GM12878 (cell line): Measurements from ENCODE around the gene ACYP1. TPM values are rescaled to one million over a fixed set of nuclear protein-coding genes. Genes with fewer than 3 reads are reported as not detected.

Source experiments
- ATAC-seq: fragments of 200-7000 bp; cut with Tn5 transposase; 3 replicates; pipeline ENCODE4 v1.9.1; 2020; ENCODE audit warnings: mild to moderate bottlenecking, moderate library complexity
- BruUV-seq: library from RNA; stranded (reverse); fragments of 400-500 nt; replicated peaks from 2 replicates; lab custom pipeline; 2021; lab: Mats Ljungman, UMichigan
- CTCF ChIA-PET: fragments of 300-600 bp; sonication (Branson Sonifier 250); formaldehyde crosslinking; extraction: SDS; loops from one replicate; lab custom pipeline; 2021; ENCODE audit warnings: inconsistent platforms; lab: Yijun Ruan, JAX
- POLR2A ChIA-PET: fragments of 350-600 bp; formaldehyde crosslinking; extraction: SDS; loops from one replicate; lab custom pipeline; 2021; ENCODE audit warnings: inconsistent platforms; lab: Charles Lee
- RAD21 ChIA-PET: fragments of 300-600 bp; sonication (Branson Sonifier 250); formaldehyde crosslinking; loops from one replicate; lab custom pipeline; 2023; ENCODE audit warnings: antibody characterized with exemption; ENCODE audit not compliant: unreplicated experiment; lab: Charles Lee
- SMC1A ChIA-PET: fragments of 300-600 bp; sonication (Branson Sonifier 250); formaldehyde crosslinking; loops from one replicate; lab custom pipeline; 2023; ENCODE audit not compliant: unreplicated experiment, uncharacterized antibody; lab: Charles Lee
- DNase-seq: peaks from one replicate; pipeline ENCODE4 v3.0.0-alpha.2; 2011; ENCODE audit warnings: low read depth, low spot score
- FAIRE-seq: peaks from 3 replicates; lab custom pipeline; 2011; peaks lifted over from hg19 to GRCh38; lab: Jason Lieb, UNC
- H2AFZ ChIP-seq: 2 replicates; pipeline ENCODE4 v1.6.0; 2011; ENCODE audit warnings: low read depth, low read length, control low read depth; ENCODE audit not compliant: control insufficient read depth
- H3K27ac ChIP-seq: 2 replicates; pipeline ENCODE4 v1.5.1; 2011; ENCODE audit warnings: control low read depth; ENCODE audit not compliant: control insufficient read depth, insufficient read depth
- H3K27me3 ChIP-seq, 2 experiments: replicated peaks in 1 of 2; 2 replicates each; pipeline versions ENCODE4 v1.6.0 to v1.6.1; 2011; ENCODE audit warnings: low read length in 1 of 2; ENCODE audit not compliant: control insufficient read depth in 2 of 2, insufficient read depth in 2 of 2
- H3K36me3 ChIP-seq, 2 experiments: 2 replicates each; pipeline ENCODE4 v1.5.1; 2011; ENCODE audit warnings: low read length in 1 of 2; ENCODE audit not compliant: control insufficient read depth in 2 of 2, insufficient read depth in 2 of 2
- H3K4me1 ChIP-seq: 2 replicates; pipeline ENCODE4 v1.6.1; 2011; ENCODE audit warnings: mild to moderate bottlenecking, low read length, moderate library complexity, mixed read lengths; ENCODE audit not compliant: control insufficient read depth, insufficient read depth
- H3K4me2 ChIP-seq: 2 replicates; pipeline ENCODE4 v1.6.0; 2011; ENCODE audit warnings: control low read depth; ENCODE audit not compliant: control insufficient read depth, insufficient read depth
- H3K4me3 ChIP-seq: fragments of 200-600 bp; sonication (generic); 2 replicates; pipeline ENCODE4 v1.5.1; 2016
- H3K79me2 ChIP-seq: 2 replicates; pipeline ENCODE4 v1.6.0; 2011; ENCODE audit warnings: low read length; ENCODE audit not compliant: control insufficient read depth, insufficient read depth
- H3K9ac ChIP-seq: 2 replicates; pipeline ENCODE4 v1.8.0; 2011; ENCODE audit warnings: low read length, control low read depth, mixed read lengths; ENCODE audit not compliant: control insufficient read depth, insufficient read depth
- H3K9me3 ChIP-seq: replicated peaks from 3 replicates; pipeline ENCODE4 v1.5.1; 2011; ENCODE audit warnings: mild to moderate bottlenecking, low read length; ENCODE audit not compliant: control insufficient read depth, insufficient read depth
- H4K20me1 ChIP-seq: 2 replicates; pipeline ENCODE4 v1.6.0; 2011; ENCODE audit not compliant: control insufficient read depth, insufficient read depth
- ATF2 ChIP-seq: IDR thresholded peaks from 2 replicates; pipeline ENCODE4 v1.6.1; 2012; ENCODE audit warnings: low read length, inconsistent platforms
- NBN ChIP-seq: fragments of 450-650 bp; IDR thresholded peaks from 2 replicates; pipeline ENCODE4 v1.6.1; 2016
- NFXL1 ChIP-seq: fragments of 450-650 bp; IDR thresholded peaks from 2 replicates; pipeline ENCODE4 v1.6.1; 2017; ENCODE audit warnings: antibody characterized with exemption, mild to moderate bottlenecking, borderline replicate concordance
- NR2C2 ChIP-seq: IDR thresholded peaks from 2 replicates; pipeline ENCODE4 v1.6.1; 2011; ENCODE audit warnings: borderline replicate concordance, low read depth; ENCODE audit not compliant: control insufficient read depth, insufficient read length
- PKNOX1 ChIP-seq: fragments of 450-650 bp; IDR thresholded peaks from 2 replicates; pipeline ENCODE4 v1.6.1; 2016; ENCODE audit warnings: mild to moderate bottlenecking
- RUNX3 ChIP-seq: IDR thresholded peaks from 2 replicates; pipeline ENCODE4 v1.6.1; 2012; ENCODE audit warnings: low read length, inconsistent platforms
- TCF3 ChIP-seq: IDR thresholded peaks from 2 replicates; pipeline ENCODE4 v1.6.1; 2012; ENCODE audit warnings: low read depth, mild to moderate bottlenecking, low read length, borderline replicate concordance; ENCODE audit not compliant: insufficient read depth
- TCF7 ChIP-seq: IDR thresholded peaks from 2 replicates; pipeline ENCODE4 v1.6.1; 2014; ENCODE audit warnings: antibody characterized with exemption, borderline replicate concordance
- ZNF384 ChIP-seq: IDR thresholded peaks from 2 replicates; pipeline ENCODE4 v1.6.1; 2012; ENCODE audit warnings: low read depth, mild to moderate bottlenecking, low read length, improper control_type of control experiment, borderline replicate concordance
- ZNF622 ChIP-seq: fragments of 450-650 bp; IDR thresholded peaks from 2 replicates; pipeline ENCODE4 v1.6.1; 2017; ENCODE audit warnings: mild to moderate bottlenecking, inconsistent platforms
- WGBS: methylation state at CpG from one replicate; pipeline ENCODE4 v1.1.6; 2016; ENCODE audit warnings: low lambda C conversion rate; ENCODE audit not compliant: insufficient replicate concordance, insufficient coverage; ENCODE audit errors: missing lambda C conversion rate; 5-methylcytosine and 5-hydroxymethylcytosine counted together
- in situ Hi-C: fragments of 300-500 bp; cut with MboI; formaldehyde crosslinking; loops from 9 replicates; pipeline ENCODE4 v1.14.3; 2018; ENCODE audit warnings: mixed read lengths
- intact Hi-C: fragments of 100-400 bp; cut with micrococcal nuclease; formaldehyde crosslinking; loops from one replicate; pipeline ENCODE4 v1.14.2; 2022; ENCODE audit not compliant: unreplicated experiment
- polyA plus RNA-seq, 11 experiments: library from polyadenylated mRNA; depleted of rRNA in 4 of 11; unstranded in 6 of 11; stranded (reverse) in 5 of 11; fragments of >200 nt; fragmentation: Nextera tagmentation in 4 of 11; fragmentation: Illumina TruSeq in 1 of 11; extraction: Ambion mirVana in 4 of 11; extraction: Trizol in 1 of 11; gene quantifications; 1 replicate in 1 of 11; 2 replicates in 10 of 11; pipeline versions ENCODE4 v1.2.1 to v1.2.3, GENCODE V29; 2011 to 2016; ENCODE audit warnings: inconsistent platforms in 2 of 11, missing spikeins in 2 of 11, low read depth in 1 of 11
- total RNA-seq, 4 experiments: library from RNA; depleted of rRNA in 3 of 4; stranded (reverse); fragments of >200 nt in 3 of 4; fragmentation: Illumina TruSeq in 1 of 4; extraction: Trizol in 1 of 4; gene quantifications; 2 replicates each; pipeline versions ENCODE4 v1.2.1 to v1.2.3, GENCODE V29; 2013 to 2021
- TF ChIP-seq, protein P1 (sequence below): fragments of 450-650 bp; IDR thresholded peaks from 2 replicates; pipeline ENCODE4 v1.6.1; 2016; ENCODE audit warnings: mild to moderate bottlenecking, moderate library complexity, borderline replicate concordance
- TF ChIP-seq, protein P2 (sequence below): IDR thresholded peaks from 2 replicates; pipeline ENCODE4 v1.6.1; 2012; ENCODE audit warnings: low read depth, low read length, improper control_type of control experiment
- TF ChIP-seq, protein P3 (sequence below): IDR thresholded peaks from 2 replicates; pipeline ENCODE4 v1.6.1; 2012; ENCODE audit warnings: mild to moderate bottlenecking, low read depth, low read length

ACYP1 gene
- total and polyA plus RNA-seq, 10 of the 15 experiments (the other 5 are each of a cell fraction or from before 2014, with no cell fraction given) = 18.2 to 52.6 (median 43.5) TPM

DNA sequence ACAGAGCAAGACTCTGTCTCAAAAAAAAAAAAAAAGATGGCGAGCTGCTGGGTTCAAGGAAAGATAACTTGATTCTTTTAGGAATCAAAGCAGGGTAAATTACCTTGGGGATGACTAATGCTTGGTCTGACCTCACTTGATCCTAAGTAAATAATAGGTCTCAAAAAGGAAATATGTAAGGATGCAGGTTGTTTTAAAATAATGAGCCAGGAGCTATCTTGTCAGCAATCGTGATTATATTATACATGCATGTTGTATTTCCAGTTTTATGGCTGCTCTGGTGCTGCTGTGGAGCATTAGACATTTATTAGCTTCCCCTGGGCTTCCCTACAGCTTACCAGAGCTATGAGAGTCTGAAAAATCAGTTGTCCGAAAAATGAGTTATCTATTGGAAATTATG is 58.5 kb downstream of the ACYP1 start:
- Histone ChIP-seq H4K20me1 (no peaks in the 10 kb centered on the region), H3K4me3 (no peak overlapping the region), H3K9ac (no peak overlapping the region), H3K4me1 (peaks cover 4% of the 10 kb centered on the region), H3K79me2 (peaks cover 17% of the 10 kb centered on the region), H3K4me2 (no peak overlapping the region), H3K9me3 (no peaks in the 10 kb centered on the region; the same call in 2 of the 3 replicates), H3K36me3 (peaks cover 8 to 23% of the 10 kb centered on the region in 2 experiments), H3K27me3 (no peaks in the 10 kb centered on the region), H3K27ac (no peak overlapping the region), H2AFZ (no peak overlapping the region)
- RAD21 ChIA-PET = interaction anchor here (0.7 kb wide), 1 partner anchor 44 kb away, joined by 3 read pairs; no protein-coding TSS in a partner anchor
- WGBS = 98% methylated on average over 3 of the region's 3 CpGs
- CTCF ChIA-PET = interaction anchor here (1.3 kb wide), 1 partner anchor 42 kb away, joined by 4 read pairs; no protein-coding TSS in a partner anchor
- intact Hi-C loops (no loop called here), in situ Hi-C loops (no loop called here)
- no peak for ATAC-seq
- no peak for DNase-seq
- SMC1A ChIA-PET = no interaction called here
- POLR2A ChIA-PET = interaction anchor here (0.6 to 1.0 kb wide), 2 partner anchors 35 to 50 kb away, joined by 3 to 4 read pairs; no protein-coding TSS in a partner anchor
- BruUV-seq = TSS peak; percentile 16
- FAIRE-seq = no peak
- no peak for TF ChIP-seq ZNF622
- no peak for TF ChIP-seq ATF2
- no peak for TF ChIP-seq NBN
- TF ChIP-seq, protein P1, sequence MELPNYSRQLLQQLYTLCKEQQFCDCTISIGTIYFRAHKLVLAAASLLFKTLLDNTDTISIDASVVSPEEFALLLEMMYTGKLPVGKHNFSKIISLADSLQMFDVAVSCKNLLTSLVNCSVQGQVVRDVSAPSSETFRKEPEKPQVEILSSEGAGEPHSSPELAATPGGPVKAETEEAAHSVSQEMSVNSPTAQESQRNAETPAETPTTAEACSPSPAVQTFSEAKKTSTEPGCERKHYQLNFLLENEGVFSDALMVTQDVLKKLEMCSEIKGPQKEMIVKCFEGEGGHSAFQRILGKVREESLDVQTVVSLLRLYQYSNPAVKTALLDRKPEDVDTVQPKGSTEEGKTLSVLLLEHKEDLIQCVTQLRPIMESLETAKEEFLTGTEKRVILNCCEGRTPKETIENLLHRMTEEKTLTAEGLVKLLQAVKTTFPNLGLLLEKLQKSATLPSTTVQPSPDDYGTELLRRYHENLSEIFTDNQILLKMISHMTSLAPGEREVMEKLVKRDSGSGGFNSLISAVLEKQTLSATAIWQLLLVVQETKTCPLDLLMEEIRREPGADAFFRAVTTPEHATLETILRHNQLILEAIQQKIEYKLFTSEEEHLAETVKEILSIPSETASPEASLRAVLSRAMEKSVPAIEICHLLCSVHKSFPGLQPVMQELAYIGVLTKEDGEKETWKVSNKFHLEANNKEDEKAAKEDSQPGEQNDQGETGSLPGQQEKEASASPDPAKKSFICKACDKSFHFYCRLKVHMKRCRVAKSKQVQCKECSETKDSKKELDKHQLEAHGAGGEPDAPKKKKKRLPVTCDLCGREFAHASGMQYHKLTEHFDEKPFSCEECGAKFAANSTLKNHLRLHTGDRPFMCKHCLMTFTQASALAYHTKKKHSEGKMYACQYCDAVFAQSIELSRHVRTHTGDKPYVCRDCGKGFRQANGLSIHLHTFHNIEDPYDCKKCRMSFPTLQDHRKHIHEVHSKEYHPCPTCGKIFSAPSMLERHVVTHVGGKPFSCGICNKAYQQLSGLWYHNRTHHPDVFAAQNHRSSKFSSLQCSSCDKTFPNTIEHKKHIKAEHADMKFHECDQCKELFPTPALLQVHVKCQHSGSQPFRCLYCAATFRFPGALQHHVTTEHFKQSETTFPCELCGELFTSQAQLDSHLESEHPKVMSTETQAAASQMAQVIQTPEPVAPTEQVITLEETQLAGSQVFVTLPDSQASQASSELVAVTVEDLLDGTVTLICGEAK = no peak
- no peak for TF ChIP-seq PKNOX1
- TF ChIP-seq, protein P2, sequence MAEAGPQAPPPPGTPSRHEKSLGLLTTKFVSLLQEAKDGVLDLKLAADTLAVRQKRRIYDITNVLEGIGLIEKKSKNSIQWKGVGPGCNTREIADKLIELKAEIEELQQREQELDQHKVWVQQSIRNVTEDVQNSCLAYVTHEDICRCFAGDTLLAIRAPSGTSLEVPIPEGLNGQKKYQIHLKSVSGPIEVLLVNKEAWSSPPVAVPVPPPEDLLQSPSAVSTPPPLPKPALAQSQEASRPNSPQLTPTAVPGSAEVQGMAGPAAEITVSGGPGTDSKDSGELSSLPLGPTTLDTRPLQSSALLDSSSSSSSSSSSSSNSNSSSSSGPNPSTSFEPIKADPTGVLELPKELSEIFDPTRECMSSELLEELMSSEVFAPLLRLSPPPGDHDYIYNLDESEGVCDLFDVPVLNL = no peak
- no peak for TF ChIP-seq TCF7
- no peak for TF ChIP-seq NR2C2
- no peak for TF ChIP-seq TCF3
- TF ChIP-seq, protein P3, sequence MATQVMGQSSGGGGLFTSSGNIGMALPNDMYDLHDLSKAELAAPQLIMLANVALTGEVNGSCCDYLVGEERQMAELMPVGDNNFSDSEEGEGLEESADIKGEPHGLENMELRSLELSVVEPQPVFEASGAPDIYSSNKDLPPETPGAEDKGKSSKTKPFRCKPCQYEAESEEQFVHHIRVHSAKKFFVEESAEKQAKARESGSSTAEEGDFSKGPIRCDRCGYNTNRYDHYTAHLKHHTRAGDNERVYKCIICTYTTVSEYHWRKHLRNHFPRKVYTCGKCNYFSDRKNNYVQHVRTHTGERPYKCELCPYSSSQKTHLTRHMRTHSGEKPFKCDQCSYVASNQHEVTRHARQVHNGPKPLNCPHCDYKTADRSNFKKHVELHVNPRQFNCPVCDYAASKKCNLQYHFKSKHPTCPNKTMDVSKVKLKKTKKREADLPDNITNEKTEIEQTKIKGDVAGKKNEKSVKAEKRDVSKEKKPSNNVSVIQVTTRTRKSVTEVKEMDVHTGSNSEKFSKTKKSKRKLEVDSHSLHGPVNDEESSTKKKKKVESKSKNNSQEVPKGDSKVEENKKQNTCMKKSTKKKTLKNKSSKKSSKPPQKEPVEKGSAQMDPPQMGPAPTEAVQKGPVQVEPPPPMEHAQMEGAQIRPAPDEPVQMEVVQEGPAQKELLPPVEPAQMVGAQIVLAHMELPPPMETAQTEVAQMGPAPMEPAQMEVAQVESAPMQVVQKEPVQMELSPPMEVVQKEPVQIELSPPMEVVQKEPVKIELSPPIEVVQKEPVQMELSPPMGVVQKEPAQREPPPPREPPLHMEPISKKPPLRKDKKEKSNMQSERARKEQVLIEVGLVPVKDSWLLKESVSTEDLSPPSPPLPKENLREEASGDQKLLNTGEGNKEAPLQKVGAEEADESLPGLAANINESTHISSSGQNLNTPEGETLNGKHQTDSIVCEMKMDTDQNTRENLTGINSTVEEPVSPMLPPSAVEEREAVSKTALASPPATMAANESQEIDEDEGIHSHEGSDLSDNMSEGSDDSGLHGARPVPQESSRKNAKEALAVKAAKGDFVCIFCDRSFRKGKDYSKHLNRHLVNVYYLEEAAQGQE = no peak
- TF ChIP-seq NFXL1 = no peak
- no peak for TF ChIP-seq ZNF384
- TF ChIP-seq RUNX3 = no peak
